SK-N-SH treated with all-trans-retinoic acid at 6 μM for 48 hours (cell line): ENCODE measurements around the gene CIPC.

Experiments used
- ARNTL ChIP-seq: fragments of 450-650 bp; formaldehyde crosslinking; IDR thresholded peaks from 2 replicates; pipeline ENCODE4 v1.5.0; 2020; ENCODE audit warnings: low read depth, mild to moderate bottlenecking, moderate library complexity, borderline replicate concordance
- ISL1 ChIP-seq: fragments of 250-450 bp; sonication (Bioruptor Pico); IDR thresholded peaks from 2 replicates; pipeline ENCODE4 v2.1.2; 2022; ENCODE audit warnings: mild to moderate bottlenecking, moderate library complexity
- PPARA ChIP-seq: fragments of 250-450 bp; sonication (Bioruptor Pico); IDR thresholded peaks from 2 replicates; pipeline ENCODE4 v1.5.0; 2020; ENCODE audit warnings: mild to moderate bottlenecking, borderline replicate concordance
- RARB ChIP-seq: fragments of 250-450 bp; sonication (Bioruptor Pico); IDR thresholded peaks from 2 replicates; pipeline ENCODE4 v1.8.0; 2021; ENCODE audit warnings: mild to moderate bottlenecking, moderate library complexity
- ZFP30 ChIP-seq: fragments of 450-650 bp; formaldehyde crosslinking; IDR thresholded peaks from 2 replicates; pipeline ENCODE4 v1.5.0; 2022; ENCODE audit warnings: mild to moderate bottlenecking, moderate library complexity
- TF ChIP-seq, protein P1 (sequence below): fragments of 250-450 bp; sonication (Bioruptor Pico); IDR thresholded peaks from 2 replicates; pipeline ENCODE4 v1.5.0; 2020; ENCODE audit warnings: mild to moderate bottlenecking, moderate library complexity
- TF ChIP-seq, protein P2 (sequence below): fragments of 250-450 bp; sonication (Bioruptor Pico); IDR thresholded peaks from 2 replicates; pipeline ENCODE4 v1.8.0; 2021; ENCODE audit warnings: low read depth, mild to moderate bottlenecking, moderate library complexity, borderline replicate concordance
- TF ChIP-seq, protein P3 (sequence below): fragments of 250-450 bp; sonication (Bioruptor Pico); IDR thresholded peaks from 2 replicates; pipeline ENCODE4 v1.5.1; 2020; ENCODE audit warnings: low read depth, mild to moderate bottlenecking, moderate library complexity

DNA sequence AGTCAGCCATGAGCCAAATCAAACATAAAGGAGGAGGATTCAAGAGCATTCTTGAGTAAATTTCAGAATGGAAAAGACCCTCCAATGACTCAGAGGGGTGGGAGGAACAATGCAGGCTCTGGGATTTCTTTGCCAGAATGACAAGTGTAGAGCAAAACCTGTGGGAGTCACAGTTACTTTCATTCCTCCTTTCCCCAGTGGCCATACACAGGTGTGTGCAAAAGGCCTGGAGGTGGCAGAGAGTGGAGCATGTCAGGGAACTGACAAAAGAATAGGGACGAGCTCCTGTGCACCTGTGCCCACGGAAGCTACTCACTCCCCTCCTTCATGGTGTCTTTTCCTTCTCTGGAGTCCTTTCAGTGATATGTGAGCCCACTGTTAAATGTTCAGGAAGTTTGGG, 9.4 kb upstream of the CIPC start:
- TF ChIP-seq ZFP30 (CRISPR knock-in tag) = no peak
- TF ChIP-seq, protein P1, sequence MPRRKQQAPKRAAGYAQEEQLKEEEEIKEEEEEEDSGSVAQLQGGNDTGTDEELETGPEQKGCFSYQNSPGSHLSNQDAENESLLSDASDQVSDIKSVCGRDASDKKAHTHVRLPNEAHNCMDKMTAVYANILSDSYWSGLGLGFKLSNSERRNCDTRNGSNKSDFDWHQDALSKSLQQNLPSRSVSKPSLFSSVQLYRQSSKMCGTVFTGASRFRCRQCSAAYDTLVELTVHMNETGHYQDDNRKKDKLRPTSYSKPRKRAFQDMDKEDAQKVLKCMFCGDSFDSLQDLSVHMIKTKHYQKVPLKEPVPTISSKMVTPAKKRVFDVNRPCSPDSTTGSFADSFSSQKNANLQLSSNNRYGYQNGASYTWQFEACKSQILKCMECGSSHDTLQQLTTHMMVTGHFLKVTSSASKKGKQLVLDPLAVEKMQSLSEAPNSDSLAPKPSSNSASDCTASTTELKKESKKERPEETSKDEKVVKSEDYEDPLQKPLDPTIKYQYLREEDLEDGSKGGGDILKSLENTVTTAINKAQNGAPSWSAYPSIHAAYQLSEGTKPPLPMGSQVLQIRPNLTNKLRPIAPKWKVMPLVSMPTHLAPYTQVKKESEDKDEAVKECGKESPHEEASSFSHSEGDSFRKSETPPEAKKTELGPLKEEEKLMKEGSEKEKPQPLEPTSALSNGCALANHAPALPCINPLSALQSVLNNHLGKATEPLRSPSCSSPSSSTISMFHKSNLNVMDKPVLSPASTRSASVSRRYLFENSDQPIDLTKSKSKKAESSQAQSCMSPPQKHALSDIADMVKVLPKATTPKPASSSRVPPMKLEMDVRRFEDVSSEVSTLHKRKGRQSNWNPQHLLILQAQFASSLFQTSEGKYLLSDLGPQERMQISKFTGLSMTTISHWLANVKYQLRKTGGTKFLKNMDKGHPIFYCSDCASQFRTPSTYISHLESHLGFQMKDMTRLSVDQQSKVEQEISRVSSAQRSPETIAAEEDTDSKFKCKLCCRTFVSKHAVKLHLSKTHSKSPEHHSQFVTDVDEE (CRISPR knock-in tag) = no peak
- TF ChIP-seq ARNTL = no peak
- TF ChIP-seq PPARA (CRISPR knock-in tag) = no peak
- no peak for TF ChIP-seq ISL1 (CRISPR knock-in tag)
- TF ChIP-seq, protein P2, sequence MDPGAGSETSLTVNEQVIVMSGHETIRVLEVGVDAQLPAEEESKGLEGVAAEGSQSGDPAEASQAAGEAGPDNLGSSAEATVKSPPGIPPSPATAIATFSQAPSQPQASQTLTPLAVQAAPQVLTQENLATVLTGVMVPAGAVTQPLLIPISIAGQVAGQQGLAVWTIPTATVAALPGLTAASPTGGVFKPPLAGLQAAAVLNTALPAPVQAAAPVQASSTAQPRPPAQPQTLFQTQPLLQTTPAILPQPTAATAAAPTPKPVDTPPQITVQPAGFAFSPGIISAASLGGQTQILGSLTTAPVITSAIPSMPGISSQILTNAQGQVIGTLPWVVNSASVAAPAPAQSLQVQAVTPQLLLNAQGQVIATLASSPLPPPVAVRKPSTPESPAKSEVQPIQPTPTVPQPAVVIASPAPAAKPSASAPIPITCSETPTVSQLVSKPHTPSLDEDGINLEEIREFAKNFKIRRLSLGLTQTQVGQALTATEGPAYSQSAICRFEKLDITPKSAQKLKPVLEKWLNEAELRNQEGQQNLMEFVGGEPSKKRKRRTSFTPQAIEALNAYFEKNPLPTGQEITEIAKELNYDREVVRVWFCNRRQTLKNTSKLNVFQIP (CRISPR knock-in tag) = no peak
- no peak for TF ChIP-seq RARB (CRISPR knock-in tag)
- TF ChIP-seq, protein P3, sequence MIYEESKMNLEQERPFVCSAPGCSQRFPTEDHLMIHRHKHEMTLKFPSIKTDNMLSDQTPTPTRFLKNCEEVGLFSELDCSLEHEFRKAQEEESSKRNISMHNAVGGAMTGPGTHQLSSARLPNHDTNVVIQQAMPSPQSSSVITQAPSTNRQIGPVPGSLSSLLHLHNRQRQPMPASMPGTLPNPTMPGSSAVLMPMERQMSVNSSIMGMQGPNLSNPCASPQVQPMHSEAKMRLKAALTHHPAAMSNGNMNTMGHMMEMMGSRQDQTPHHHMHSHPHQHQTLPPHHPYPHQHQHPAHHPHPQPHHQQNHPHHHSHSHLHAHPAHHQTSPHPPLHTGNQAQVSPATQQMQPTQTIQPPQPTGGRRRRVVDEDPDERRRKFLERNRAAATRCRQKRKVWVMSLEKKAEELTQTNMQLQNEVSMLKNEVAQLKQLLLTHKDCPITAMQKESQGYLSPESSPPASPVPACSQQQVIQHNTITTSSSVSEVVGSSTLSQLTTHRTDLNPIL (CRISPR knock-in tag) = no peak
